ENCODE measurements around the gene TRPM6.

GRCh38 chr9:74856989-74857388 is 30.7 kb downstream of the TRPM6 start:
- TF ChIP-seq POLR2AphosphoS5 (IDR thresholded peaks at IDR 0.05; ENCODE audit: low read depth, low read length): no peak
- no peak for TF ChIP-seq POLR2A (IDR thresholded peaks at IDR 0.05; ENCODE audit: low read depth, low read length)
